Tibial artery (tissue), 4 donors: Measurements from ENCODE around the gene MORN5.

Experiments
- DNase-seq, 2 donors: peaks; one replicate each; pipeline ENCODE4 v3.0.0-alpha.2; 2019
- H3K27ac ChIP-seq, 2 donors: fragments of 200-600 bp; sonication (generic) in 1 of 2; 1 replicate in 1 of 2; 2 replicates in 1 of 2; pipeline ENCODE4 v1.5.1; 2018 to 2019; ENCODE audit warnings: mild to moderate bottlenecking in 1 of 2
- H3K27me3 ChIP-seq, 2 donors: fragments of 200-600 bp; sonication (generic) in 1 of 2; one replicate each; pipeline versions ENCODE4 v1.5.1 to v1.6.0; 2016 to 2019
- H3K36me3 ChIP-seq, 3 donors: fragments of 200-600 bp; sonication (generic) in 2 of 3; one replicate each; pipeline ENCODE4 v1.5.1; 2016 to 2019; ENCODE audit warnings: mild to moderate bottlenecking in 2 of 3
- H3K4me1 ChIP-seq, 4 donors: fragments of 200-600 bp; sonication (generic) in 2 of 4; 1 replicate in 3 of 4; 2 replicates in 1 of 4; pipeline ENCODE4 v1.5.1; 2016 to 2019
- H3K4me3 ChIP-seq, 2 donors: fragments of 200-600 bp; sonication (generic) in 1 of 2; 1 replicate in 1 of 2; 2 replicates in 1 of 2; pipeline ENCODE4 v1.5.1; 2018 to 2019; ENCODE audit warnings: mild to moderate bottlenecking in 2 of 2
- H3K9me3 ChIP-seq, 3 donors: fragments of 200-600 bp; sonication (generic) in 1 of 3; one replicate each; pipeline ENCODE4 v1.5.1; 2016 to 2019
- intact Hi-C: fragments of 100-400 bp; cut with DNase I; formaldehyde crosslinking; loops from one replicate; pipeline ENCODE4 v1.15.0; 2023; ENCODE audit warnings: low total_unique reads
- TF ChIP-seq, protein P1 (sequence below), 2 experiments: fragments of 200-600 bp in 1 of 2; fragments of 450-650 bp in 1 of 2; IDR thresholded peaks; one replicate each; pipeline ENCODE4 v1.5.1; 2017 to 2019; ENCODE audit warnings: antibody characterized with exemption in 2 of 2, mild to moderate bottlenecking in 1 of 2, moderate library complexity in 1 of 2

MORN5 gene

DNA sequence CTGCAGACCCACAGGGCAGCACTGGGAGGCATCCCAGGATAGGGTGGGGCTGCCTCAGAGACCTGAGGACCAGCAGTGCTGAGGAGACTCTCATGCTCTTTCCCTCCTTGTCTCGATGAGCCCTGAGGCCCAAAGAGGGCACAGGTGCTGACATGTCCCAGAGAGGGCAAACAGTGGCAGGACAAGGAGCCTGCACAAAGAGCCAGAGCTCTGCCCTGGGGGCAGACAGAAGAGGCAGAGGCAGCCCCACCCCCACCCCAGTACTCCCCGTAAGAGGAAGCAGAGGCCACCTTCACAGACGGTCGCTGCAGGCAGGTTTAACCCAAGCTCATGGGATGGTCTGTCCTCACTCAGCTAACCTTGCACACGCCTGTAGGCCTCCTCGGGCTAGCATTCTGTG is 37.2 kb upstream of the MORN5 start:
- Histone ChIP-seq H3K27ac (no peak overlapping the region), H3K9me3 (no peaks in the 10 kb centered on the region), H3K4me1 (peaks cover 0 to 27% (median 17%) of the 10 kb centered on the region in 4 donors), H3K4me3 (no peak overlapping the region), H3K27me3 (peaks cover 3 to 29% of the 10 kb centered on the region in 2 donors), H3K36me3 (no peaks in the 10 kb centered on the region)
- TF ChIP-seq, protein P1, sequence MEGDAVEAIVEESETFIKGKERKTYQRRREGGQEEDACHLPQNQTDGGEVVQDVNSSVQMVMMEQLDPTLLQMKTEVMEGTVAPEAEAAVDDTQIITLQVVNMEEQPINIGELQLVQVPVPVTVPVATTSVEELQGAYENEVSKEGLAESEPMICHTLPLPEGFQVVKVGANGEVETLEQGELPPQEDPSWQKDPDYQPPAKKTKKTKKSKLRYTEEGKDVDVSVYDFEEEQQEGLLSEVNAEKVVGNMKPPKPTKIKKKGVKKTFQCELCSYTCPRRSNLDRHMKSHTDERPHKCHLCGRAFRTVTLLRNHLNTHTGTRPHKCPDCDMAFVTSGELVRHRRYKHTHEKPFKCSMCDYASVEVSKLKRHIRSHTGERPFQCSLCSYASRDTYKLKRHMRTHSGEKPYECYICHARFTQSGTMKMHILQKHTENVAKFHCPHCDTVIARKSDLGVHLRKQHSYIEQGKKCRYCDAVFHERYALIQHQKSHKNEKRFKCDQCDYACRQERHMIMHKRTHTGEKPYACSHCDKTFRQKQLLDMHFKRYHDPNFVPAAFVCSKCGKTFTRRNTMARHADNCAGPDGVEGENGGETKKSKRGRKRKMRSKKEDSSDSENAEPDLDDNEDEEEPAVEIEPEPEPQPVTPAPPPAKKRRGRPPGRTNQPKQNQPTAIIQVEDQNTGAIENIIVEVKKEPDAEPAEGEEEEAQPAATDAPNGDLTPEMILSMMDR (IDR thresholded peaks at IDR 0.05), result no peak
- intact Hi-C loops, result loop anchor here (10.0 kb wide), 1 partner anchor 332 kb away; no protein-coding TSS in a partner anchor
- DNase-seq, result no peak

DNA sequence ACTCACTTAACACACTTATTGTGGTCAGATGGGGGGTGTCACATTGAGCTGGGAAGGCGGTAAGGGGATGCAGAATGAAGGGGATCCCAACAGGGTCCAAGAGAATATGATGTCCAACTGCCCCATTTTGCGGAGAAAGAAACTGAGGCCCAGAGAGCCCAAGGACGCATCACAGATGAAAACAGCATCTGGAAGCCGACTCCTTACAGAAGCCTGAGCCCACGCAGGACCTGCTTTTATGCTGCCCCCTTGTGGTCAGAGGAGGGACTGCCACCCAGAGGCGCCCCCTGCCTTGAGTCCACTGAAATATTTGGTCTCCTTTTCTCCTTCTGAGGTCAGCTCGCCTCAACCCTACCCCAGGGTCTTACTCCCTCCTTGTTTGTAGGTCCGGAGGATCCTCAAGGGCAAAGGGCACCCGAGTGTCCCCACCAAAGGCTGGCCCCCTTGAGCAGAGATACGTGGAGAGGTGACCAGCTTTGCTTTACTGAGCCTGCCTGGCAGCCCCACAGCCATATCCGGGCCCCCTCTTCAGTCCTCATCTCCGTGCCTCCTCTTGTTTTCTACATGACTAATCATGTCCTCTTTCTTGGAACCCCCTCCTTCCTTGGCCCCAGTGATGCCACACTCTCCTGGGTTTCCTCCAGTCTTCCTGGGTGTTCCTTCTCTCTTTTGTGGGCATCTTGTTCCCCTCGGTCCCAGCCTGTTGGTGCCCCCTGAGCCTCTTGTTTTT is 36.6 kb upstream of the MORN5 start:
- no peak overlapping the region for H3K27ac ChIP-seq
- H3K36me3 ChIP-seq, result no peaks in the 10 kb centered on the region
- intact Hi-C loops, result loop anchor here (10.0 kb wide), 1 partner anchor 332 kb away; no protein-coding TSS in a partner anchor
- peaks cover 0 to 27% (median 17%) of the 10 kb centered on the region in 4 donors for H3K4me1 ChIP-seq
- H3K27me3 ChIP-seq, result peaks cover 3 to 35% of the 10 kb centered on the region in 2 donors
- H3K4me3 ChIP-seq, result no peak overlapping the region
- TF ChIP-seq, protein P1 (IDR thresholded peaks at IDR 0.05), result peak; percentile 91 to 95
- H3K9me3 ChIP-seq, result no peaks in the 10 kb centered on the region
- peak; percentile 60 to 80 for DNase-seq

DNA sequence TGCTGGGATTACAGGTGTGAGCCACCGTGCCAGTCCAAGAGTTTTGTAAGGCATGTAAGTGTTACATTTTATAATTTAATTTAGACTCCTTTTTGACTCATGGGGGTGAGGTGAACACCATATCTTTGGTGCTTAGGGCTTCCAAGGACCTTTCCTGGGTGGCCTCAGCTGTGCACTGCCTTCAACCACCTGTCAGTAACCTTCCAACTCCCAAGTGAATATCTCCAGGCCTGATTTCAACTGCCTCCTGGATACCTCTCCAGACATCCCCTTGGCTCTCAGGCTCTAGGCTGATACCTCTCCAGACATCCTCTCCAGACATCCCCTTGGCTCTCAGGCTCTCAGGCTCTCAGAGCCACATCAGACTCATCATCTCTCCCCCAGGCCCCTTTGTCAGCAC is 35.7 kb upstream of the MORN5 start:
- intact Hi-C loops, result loop anchor here (10.0 kb wide), 1 partner anchor 331 kb away; no protein-coding TSS in a partner anchor
- no peak overlapping the region for H3K27ac ChIP-seq
- H3K27me3 ChIP-seq, result peaks cover 3 to 40% of the 10 kb centered on the region in 2 donors
- no peaks in the 10 kb centered on the region for H3K9me3 ChIP-seq
- H3K4me3 ChIP-seq, result no peak overlapping the region
- H3K4me1 ChIP-seq, result peaks cover 0 to 27% (median 17%) of the 10 kb centered on the region in 4 donors
- DNase-seq, result no peak
- H3K36me3 ChIP-seq, result no peaks in the 10 kb centered on the region
- TF ChIP-seq, protein P1 (IDR thresholded peaks at IDR 0.05), result no peak

DNA sequence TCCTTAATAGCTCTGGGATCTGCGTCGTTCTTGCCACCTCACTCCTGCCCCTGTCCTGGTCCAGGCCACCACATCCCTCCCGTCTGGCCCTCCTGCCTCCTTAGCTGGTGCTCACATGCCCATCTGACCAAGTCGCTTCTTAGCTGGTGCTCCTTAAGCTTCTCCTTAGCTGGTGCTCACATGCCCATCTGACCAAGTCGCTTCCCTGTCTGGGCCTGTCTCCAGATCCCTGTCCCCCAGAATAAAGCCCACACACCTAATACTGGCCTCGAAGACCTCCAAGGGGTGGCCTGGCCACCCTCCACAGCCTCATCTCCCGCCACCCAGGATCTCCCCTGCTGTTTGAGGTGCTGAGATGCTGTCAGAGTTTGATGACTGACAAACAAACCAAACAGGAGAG is 35.2 kb upstream of the MORN5 start:
- peaks cover 0 to 27% (median 17%) of the 10 kb centered on the region in 4 donors for H3K4me1 ChIP-seq
- intact Hi-C loops, result loop anchor here (10.0 kb wide), 1 partner anchor 330 kb away; no protein-coding TSS in a partner anchor
- H3K27me3 ChIP-seq, result peaks cover 3 to 40% of the 10 kb centered on the region in 2 donors
- H3K27ac ChIP-seq, result no peak overlapping the region
- H3K9me3 ChIP-seq, result no peaks in the 10 kb centered on the region
- no peak overlapping the region for H3K4me3 ChIP-seq
- no peaks in the 10 kb centered on the region for H3K36me3 ChIP-seq
- TF ChIP-seq, protein P1 (IDR thresholded peaks at IDR 0.05), result no peak
- peak in 1 of 2 donors; percentile 56 for DNase-seq

DNA sequence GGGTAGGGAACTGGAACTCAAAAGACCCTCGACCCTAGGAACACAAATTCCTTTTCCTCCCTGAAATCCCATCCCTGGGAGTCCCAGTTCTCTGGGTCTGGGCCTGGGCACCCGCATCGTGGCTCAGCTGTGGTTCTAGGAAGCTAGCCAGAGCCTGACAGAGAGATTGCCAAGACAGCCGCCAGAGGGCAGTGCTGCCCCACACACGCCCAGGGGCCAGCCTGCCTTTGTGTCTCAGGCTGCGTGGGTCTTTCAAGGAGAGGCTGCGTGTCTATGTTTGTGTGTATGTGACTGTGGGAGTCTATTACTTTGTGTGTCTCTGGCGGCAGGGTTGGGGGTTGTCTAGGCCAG is 34.6 kb upstream of the MORN5 start:
- Histone ChIP-seq H3K27me3 (peaks cover 3 to 40% of the 10 kb centered on the region in 2 donors), H3K4me1 (peaks cover 0 to 27% (median 17%) of the 10 kb centered on the region in 4 donors), H3K9me3 (no peaks in the 10 kb centered on the region), H3K27ac (no peak overlapping the region), H3K4me3 (no peak overlapping the region), H3K36me3 (no peaks in the 10 kb centered on the region)
- peak; percentile 68 to 84 for DNase-seq
- intact Hi-C loops, result loop anchor here (10.0 kb wide), 1 partner anchor 330 kb away; no protein-coding TSS in a partner anchor
- TF ChIP-seq, protein P1 (IDR thresholded peaks at IDR 0.05), result peak; percentile 94 to 95
